Inflammatory macrophage treated with lipopolysaccharide for 1 hour (primary cell): ENCODE results near the gene CYB5D1.

Source experiments
- DNase-seq, 2 donors: peaks; one replicate each; pipeline ENCODE4 v3.0.0-alpha.2; 2020 to 2022

CYB5D1 gene

DNA sequence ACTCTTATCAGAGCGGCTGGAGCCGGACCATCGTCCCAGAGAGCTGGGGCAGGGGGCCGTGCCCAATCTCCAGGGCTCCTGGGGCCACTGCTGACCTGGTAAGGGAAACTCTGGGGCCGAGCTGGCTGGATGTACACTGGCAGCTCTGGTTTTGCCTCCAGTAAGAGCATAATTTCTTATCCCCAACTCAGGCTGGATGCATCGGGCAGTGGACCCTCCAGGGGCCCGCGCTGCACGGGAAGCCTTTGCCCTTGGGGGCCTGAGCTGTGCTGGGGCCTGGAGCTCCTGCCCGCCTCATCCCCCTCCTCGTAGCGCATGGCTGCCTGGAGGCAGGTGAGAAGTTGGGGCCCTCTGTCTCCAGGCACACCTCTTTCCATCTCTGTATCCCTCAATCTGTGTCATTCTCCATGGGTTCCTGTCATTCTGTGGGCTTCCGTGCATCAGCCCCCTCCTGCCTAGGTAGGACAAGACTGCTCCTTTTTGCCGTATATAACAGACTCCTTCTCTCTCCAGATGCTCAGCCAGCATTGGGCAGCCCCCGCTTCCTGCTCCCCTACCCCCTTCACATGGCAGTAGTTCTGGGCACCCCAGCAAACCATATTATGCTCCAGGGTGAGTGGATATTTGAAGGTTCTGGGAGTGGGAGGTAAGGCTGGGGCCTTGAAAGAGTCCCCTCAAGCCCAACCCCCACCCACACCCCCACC lies 12.3 kb upstream of the CYB5D1 start:
- no peak for DNase-seq

DNA sequence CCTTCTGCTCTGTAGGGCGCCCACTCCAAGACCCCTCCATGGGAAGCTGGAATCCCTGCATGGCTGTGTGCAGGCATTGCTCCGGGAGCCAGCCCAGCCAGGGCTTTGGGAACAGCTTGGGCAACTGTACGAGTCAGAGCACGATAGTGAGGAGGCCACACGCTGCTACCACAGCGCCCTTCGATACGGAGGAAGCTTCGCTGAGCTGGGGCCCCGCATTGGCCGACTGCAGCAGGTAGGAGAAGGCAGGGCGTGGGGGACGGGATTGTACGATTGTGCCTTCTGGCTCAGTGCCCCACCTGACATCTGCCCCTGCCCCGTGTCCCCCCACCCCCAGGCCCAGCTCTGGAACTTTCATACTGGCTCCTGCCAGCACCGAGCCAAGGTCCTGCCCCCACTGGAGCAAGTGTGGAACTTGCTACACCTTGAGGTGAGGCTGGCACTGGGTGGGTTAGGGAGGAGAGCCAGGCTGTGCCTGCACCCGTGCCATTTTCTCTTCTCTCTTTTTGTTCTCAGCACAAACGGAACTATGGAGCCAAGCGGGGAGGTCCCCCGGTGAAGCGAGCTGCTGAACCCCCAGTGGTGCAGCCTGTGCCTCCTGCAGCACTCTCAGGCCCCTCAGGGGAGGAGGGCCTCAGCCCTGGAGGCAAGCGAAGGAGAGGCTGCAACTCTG lies 11.6 kb upstream of the CYB5D1 start:
- DNase-seq = no peak

DNA sequence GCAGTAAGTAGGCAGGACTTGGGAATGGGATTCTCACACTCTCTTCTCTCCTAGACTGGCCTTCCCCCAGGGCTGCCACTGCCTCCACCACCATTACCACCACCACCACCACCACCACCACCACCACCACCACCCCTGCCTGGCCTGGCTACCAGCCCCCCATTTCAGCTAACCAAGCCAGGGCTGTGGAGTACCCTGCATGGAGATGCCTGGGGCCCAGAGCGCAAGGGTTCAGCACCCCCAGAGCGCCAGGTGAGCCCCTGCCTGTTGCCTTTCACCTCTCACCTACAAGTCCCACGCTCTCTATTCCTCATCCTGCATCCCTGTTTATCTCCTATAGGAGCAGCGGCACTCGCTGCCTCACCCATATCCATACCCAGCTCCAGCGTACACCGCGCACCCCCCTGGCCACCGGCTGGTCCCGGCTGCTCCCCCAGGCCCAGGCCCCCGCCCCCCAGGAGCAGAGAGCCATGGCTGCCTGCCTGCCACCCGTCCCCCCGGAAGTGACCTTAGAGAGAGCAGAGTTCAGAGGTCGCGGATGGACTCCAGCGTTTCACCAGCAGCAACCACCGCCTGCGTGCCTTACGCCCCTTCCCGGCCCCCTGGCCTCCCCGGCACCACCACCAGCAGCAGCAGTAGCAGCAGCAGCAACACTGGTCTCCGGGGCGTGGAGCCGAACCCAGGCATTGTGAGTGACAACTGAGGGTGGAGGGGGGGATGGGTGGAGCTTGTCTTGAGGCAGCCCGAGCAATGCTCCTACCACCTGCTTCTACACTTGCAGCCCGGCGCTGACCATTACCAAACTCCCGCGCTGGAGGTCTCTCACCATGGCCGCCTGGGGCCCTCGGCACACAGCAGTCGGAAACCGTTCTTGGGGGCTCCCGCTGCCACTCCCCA lies 10.8 kb upstream of the CYB5D1 start:
- DNase-seq = no peak

GRCh38 chr17:7848131-7848579 lies 9.6 kb upstream of the CYB5D1 start:
- DNase-seq = no peak

DNA sequence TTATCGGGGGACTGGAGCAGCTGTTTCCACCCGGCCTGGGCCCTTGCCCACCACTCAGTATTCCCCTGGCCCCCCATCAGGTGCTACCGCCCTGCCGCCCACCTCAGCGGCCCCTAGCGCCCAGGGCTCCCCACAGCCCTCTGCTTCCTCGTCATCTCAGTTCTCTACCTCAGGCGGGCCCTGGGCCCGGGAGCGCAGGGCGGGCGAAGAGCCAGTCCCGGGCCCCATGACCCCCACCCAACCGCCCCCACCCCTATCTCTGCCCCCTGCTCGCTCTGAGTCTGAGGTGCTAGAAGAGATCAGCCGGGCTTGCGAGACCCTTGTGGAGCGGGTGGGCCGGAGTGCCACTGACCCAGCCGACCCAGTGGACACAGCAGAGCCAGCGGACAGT lies 9.1 kb upstream of the CYB5D1 start:
- DNase-seq = no peak

DNA sequence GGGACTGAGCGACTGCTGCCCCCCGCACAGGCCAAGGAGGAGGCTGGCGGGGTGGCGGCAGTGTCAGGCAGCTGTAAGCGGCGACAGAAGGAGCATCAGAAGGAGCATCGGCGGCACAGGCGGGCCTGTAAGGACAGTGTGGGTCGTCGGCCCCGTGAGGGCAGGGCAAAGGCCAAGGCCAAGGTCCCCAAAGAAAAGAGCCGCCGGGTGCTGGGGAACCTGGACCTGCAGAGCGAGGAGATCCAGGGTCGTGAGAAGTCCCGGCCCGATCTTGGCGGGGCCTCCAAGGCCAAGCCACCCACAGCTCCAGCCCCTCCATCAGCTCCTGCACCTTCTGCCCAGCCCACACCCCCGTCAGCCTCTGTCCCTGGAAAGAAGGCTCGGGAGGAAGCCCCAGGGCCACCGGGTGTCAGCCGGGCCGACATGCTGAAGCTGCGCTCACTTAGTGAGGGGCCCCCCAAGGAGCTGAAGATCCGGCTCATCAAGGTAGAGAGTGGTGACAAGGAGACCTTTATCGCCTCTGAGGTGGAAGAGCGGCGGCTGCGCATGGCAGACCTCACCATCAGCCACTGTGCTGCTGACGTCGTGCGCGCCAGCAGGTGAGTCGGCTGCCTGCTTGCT lies 8.6 kb upstream of the CYB5D1 start:
- no peak for DNase-seq

DNA sequence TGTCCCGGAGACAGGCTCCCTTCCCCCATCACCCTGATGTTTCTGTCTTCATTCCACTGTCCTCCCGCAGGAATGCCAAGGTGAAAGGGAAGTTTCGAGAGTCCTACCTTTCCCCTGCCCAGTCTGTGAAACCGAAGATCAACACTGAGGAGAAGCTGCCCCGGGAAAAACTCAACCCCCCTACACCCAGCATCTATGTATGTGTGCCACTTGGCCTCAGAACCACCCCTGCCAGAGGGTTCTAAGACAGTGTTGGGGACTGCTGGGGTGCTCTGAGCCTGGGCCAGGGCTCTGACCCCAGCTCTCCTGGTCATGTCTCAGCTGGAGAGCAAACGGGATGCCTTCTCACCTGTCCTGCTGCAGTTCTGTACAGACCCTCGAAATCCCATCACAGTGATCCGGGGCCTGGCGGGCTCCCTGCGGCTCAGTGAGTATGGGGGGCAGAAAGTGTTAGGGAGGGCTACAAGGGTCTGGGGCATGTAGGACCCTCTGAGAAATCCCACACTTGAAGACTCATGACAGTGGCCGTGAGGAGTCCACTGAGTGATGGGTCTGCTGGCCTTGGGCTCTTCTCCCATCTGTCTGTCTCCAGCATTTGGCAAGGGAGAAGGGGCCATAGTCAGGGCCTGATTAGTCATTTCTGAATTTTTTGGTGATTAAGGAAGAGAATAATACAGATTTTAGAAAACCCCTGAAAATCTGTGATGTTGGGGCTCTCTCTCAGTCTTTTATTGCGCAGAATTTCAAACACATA lies 7.9 kb upstream of the CYB5D1 start:
- DNase-seq = no peak

- DNase-seq = no peak
Observed at GRCh38 chr17:7850701-7851437, 6.9 kb upstream of the CYB5D1 start.

DNA sequence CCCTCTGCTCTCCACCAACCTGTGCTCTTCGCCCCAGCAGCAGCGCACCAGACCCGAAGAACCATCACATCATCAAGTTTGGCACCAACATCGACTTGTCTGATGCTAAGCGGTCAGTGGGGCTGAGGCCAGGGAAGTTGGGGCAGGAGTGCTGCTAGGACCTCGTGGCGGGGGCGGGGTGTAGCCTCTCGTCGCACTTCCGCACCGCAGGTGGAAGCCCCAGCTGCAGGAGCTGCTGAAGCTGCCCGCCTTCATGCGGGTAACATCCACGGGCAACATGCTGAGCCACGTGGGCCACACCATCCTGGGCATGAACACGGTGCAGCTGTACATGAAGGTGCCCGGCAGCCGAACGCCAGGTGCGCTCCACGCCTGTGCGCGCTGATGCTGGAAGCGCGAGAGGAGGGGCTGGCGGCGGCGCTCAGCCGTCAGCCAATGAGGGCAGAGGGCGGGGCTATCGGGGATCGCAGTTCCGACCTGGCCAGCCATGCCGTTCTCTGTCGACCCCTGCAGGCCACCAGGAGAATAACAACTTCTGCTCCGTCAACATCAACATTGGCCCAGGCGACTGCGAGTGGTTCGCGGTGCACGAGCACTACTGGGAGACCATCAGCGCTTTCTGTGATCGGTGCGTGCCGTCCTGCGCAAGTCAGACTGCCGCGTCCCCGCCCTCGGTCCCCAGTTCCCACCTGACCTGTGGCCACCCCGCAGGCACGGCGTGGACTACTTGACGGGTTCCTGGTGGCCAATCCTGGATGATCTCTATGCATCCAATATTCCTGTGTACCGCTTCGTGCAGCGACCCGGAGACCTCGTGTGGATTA lies 6.2 kb upstream of the CYB5D1 start:
- DNase-seq = peak; percentile 68 to 87

DNA sequence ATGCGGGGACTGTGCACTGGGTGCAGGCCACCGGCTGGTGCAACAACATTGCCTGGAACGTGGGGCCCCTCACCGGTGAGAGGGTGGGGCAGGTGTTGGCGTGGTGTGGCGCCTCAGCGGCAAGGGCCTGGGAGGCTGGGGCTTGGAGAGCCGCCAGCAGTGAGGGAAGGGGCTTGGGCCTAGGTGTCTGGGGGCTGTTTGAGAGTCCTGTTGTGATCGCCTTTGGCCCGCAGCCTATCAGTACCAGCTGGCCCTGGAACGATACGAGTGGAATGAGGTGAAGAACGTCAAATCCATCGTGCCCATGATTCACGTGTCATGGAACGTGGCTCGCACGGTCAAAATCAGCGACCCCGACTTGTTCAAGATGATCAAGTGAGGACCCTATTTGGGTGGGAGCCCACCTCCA lies 5.5 kb upstream of the CYB5D1 start:
- no peak for DNase-seq

DNA sequence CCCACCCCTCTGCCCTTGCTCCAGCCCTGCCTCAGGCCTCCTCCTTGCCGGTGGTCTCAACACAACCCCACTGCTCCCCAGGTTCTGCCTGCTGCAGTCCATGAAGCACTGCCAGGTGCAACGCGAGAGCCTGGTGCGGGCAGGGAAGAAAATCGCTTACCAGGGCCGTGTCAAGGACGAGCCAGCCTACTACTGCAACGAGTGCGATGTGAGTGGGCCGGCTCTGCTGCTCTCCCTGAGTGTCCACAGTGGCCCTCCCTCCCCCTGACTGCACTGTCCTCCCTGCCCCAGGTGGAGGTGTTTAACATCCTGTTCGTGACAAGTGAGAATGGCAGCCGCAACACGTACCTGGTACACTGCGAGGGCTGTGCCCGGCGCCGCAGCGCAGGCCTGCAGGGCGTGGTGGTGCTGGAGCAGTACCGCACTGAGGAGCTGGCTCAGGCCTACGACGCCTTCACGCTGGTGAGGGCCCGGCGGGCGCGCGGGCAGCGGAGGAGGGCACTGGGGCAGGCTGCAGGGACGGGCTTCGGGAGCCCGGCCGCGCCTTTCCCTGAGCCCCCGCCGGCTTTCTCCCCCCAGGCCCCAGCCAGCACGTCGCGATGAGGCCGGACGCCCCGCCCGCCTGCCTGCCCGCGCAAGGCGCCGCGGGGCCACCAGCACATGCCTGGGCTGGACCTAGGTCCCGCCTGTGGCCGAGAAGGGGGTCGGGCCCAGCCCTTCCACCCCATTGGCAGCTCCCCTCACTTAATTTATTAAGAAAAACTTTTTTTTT lies 4.7 kb upstream of the CYB5D1 start:
- DNase-seq = no peak

- DNase-seq = no peak
Observed at GRCh38 chr17:7853691-7854038, 4.1 kb upstream of the CYB5D1 start.

GRCh38 chr17:7854078-7854777 lies 3.6 kb upstream of the CYB5D1 start:
- no peak for DNase-seq

- DNase-seq = no peak
Observed at GRCh38 chr17:7854851-7855659, 2.7 kb upstream of the CYB5D1 start, which contains the start of gene TMEM88. Gene TMEM88 (plus strand): TSS chr17:7855066. CDS start chr17:7855075, 9 bp downstream.

GRCh38 chr17:7855660-7856010 lies 2.2 kb upstream of the CYB5D1 start:
- no peak for DNase-seq

- peak in 1 of 2 donors; percentile 25 for DNase-seq
Observed at GRCh38 chr17:7856011-7856810, 1.6 kb upstream of the CYB5D1 start.
